H9 (cell line): ENCODE data around the gene SEMA5A. TPM values are rescaled to one million over a fixed set of nuclear protein-coding genes. Genes with fewer than 3 reads are reported as not detected.

Experiments
- DNase-seq: peaks from one replicate; pipeline ENCODE4 v3.0.0-alpha.2; 2017
- H2AFZ ChIP-seq: one replicate; pipeline ENCODE4 v1.6.1; 2013; ENCODE audit warnings: mild to moderate bottlenecking, low read length, control low read depth, moderate library complexity
- H2AK5ac ChIP-seq: 2 replicates; pipeline ENCODE4 v1.6.1; 2013; ENCODE audit warnings: low read length, control low read depth, mixed read lengths; ENCODE audit not compliant: insufficient read length
- H2BK120ac ChIP-seq: one replicate; pipeline ENCODE4 v1.6.1; 2013; ENCODE audit warnings: low read depth, mild to moderate bottlenecking, low read length, control low read depth, inconsistent platforms; ENCODE audit not compliant: poor library complexity, severe bottlenecking
- H2BK12ac ChIP-seq: 2 replicates; pipeline ENCODE4 v1.6.1; 2013; ENCODE audit warnings: low read length, control low read depth, mixed read lengths, low read depth; ENCODE audit not compliant: insufficient read length
- H2BK15ac ChIP-seq: 2 replicates; pipeline ENCODE4 v1.6.1; 2013; ENCODE audit warnings: low read depth, low read length, control low read depth
- H2BK20ac ChIP-seq: one replicate; pipeline ENCODE4 v1.6.1; 2013; ENCODE audit warnings: low read depth, mild to moderate bottlenecking, low read length, control low read depth, inconsistent platforms; ENCODE audit not compliant: poor library complexity, severe bottlenecking
- H2BK5ac ChIP-seq: 2 replicates; pipeline ENCODE4 v1.6.1; 2013; ENCODE audit warnings: low read length, control low read depth, mixed read lengths; ENCODE audit not compliant: insufficient read length
- H3K14ac ChIP-seq: 2 replicates; pipeline ENCODE4 v1.6.1; 2013; ENCODE audit warnings: low read length, control low read depth; ENCODE audit not compliant: insufficient read depth
- H3K18ac ChIP-seq: 2 replicates; pipeline ENCODE4 v1.6.1; 2013; ENCODE audit warnings: low read depth, mild to moderate bottlenecking, mixed read lengths, low read length, control low read depth; ENCODE audit not compliant: insufficient read length
- H3K23ac ChIP-seq: 2 replicates; pipeline ENCODE4 v1.6.1; 2013; ENCODE audit warnings: low read length, control low read depth, mixed read lengths, low read depth; ENCODE audit not compliant: insufficient read length
- H3K23me2 ChIP-seq: 2 replicates; pipeline ENCODE4 v1.6.1; 2013; ENCODE audit warnings: low read depth, mild to moderate bottlenecking, mixed read lengths, low read length, control low read depth; ENCODE audit not compliant: insufficient read length, poor library complexity, severe bottlenecking
- H3K27ac ChIP-seq: 2 replicates; pipeline ENCODE4 v1.5.1; 2013; ENCODE audit warnings: low read length, control low read depth, mixed read lengths, low read depth; ENCODE audit not compliant: insufficient read length
- H3K27me3 ChIP-seq: 2 replicates; pipeline ENCODE4 v1.6.1; 2013; ENCODE audit warnings: low read length, control low read depth, inconsistent platforms; ENCODE audit not compliant: insufficient read depth
- H3K4ac ChIP-seq: 2 replicates; pipeline ENCODE4 v1.6.1; 2013; ENCODE audit warnings: low read depth, mild to moderate bottlenecking, control low read depth, inconsistent platforms, low read length, moderate library complexity
- H3K4me1 ChIP-seq: 2 replicates; pipeline ENCODE4 v1.6.1; 2013; ENCODE audit warnings: low read length, control low read depth, inconsistent platforms; ENCODE audit not compliant: insufficient read depth
- H3K4me2 ChIP-seq: 2 replicates; pipeline ENCODE4 v1.6.1; 2013; ENCODE audit warnings: low read length, control low read depth, mixed read lengths; ENCODE audit not compliant: insufficient read length, insufficient read depth
- H3K56ac ChIP-seq: 2 replicates; pipeline ENCODE4 v1.6.1; 2013; ENCODE audit warnings: low read depth, mild to moderate bottlenecking, mixed read lengths, low read length, control low read depth; ENCODE audit not compliant: insufficient read length
- H3K79me1 ChIP-seq: 2 replicates; pipeline ENCODE4 v1.6.1; 2013; ENCODE audit warnings: low read depth, mild to moderate bottlenecking, moderate library complexity, low read length, control low read depth, inconsistent platforms; ENCODE audit not compliant: insufficient read depth, poor library complexity, severe bottlenecking
- H3K79me2 ChIP-seq: 2 replicates; pipeline ENCODE4 v1.6.1; 2013; ENCODE audit warnings: low read length, control low read depth, inconsistent platforms; ENCODE audit not compliant: insufficient read depth
- H3K9ac ChIP-seq: 2 replicates; pipeline ENCODE4 v1.6.1; 2013; ENCODE audit warnings: low read length, control low read depth, mixed read lengths; ENCODE audit not compliant: insufficient read length; ENCODE audit errors: extremely low read depth
- H3K9me3 ChIP-seq: one replicate; pipeline ENCODE4 v1.6.1; 2013; ENCODE audit warnings: low read depth, low read length, inconsistent platforms; ENCODE audit not compliant: control insufficient read depth
- H3T11ph ChIP-seq: one replicate; pipeline ENCODE4 v1.6.1; 2013; ENCODE audit warnings: mild to moderate bottlenecking, low read length, control low read depth, inconsistent platforms
- H4K20me1 ChIP-seq: one replicate; pipeline ENCODE4 v1.6.1; 2013; ENCODE audit not compliant: control insufficient read depth, insufficient read length, insufficient read depth
- H4K5ac ChIP-seq: 2 replicates; pipeline ENCODE4 v1.6.1; 2013; ENCODE audit warnings: low read depth, mild to moderate bottlenecking, mixed read lengths, low read length, control low read depth; ENCODE audit not compliant: insufficient read length
- H4K8ac ChIP-seq: replicated peaks from 2 replicates; pipeline ENCODE4 v1.6.1; 2013; ENCODE audit warnings: low read length, control low read depth, mixed read lengths, low read depth; ENCODE audit not compliant: insufficient read length
- H4K91ac ChIP-seq: 2 replicates; pipeline ENCODE4 v1.6.1; 2013; ENCODE audit warnings: low read depth, mild to moderate bottlenecking, moderate library complexity, mixed read lengths, low read length, control low read depth; ENCODE audit not compliant: insufficient read length
- H3K27ac Mint-ChIP-seq, 3 experiments: 2 replicates in 2 of 3; 3 replicates in 1 of 3; pipeline ENCODE4 v1.8.0; 2020 to 2021; ENCODE audit warnings: mixed read lengths in 3 of 3, mild to moderate bottlenecking in 1 of 3, moderate library complexity in 1 of 3
- H3K27me3 Mint-ChIP-seq: 2 replicates; pipeline ENCODE4 v1.8.0; 2021; ENCODE audit warnings: low read depth, mild to moderate bottlenecking, moderate library complexity, mixed read lengths
- H3K36me3 Mint-ChIP-seq, 3 experiments: 2 replicates in 2 of 3; 3 replicates in 1 of 3; pipeline ENCODE4 v1.8.0; 2020 to 2021; ENCODE audit warnings: low read depth in 3 of 3, mixed read lengths in 3 of 3; ENCODE audit not compliant: insufficient read depth in 1 of 3
- H3K4me1 Mint-ChIP-seq, 2 experiments: 2 replicates each; pipeline ENCODE4 v1.8.0; 2020; ENCODE audit warnings: mixed read lengths in 2 of 2
- H3K4me3 Mint-ChIP-seq, 2 experiments: 2 replicates in 1 of 2; 3 replicates in 1 of 2; pipeline ENCODE4 v1.8.0; 2020 to 2021; ENCODE audit warnings: mild to moderate bottlenecking in 2 of 2, mixed read lengths in 2 of 2, moderate library complexity in 1 of 2
- H3K9me3 Mint-ChIP-seq, 2 experiments: 2 replicates in 1 of 2; 3 replicates in 1 of 2; pipeline ENCODE4 v1.8.0; 2020; ENCODE audit warnings: mild to moderate bottlenecking in 2 of 2, mixed read lengths in 2 of 2, moderate library complexity in 1 of 2
- CTCF ChIP-seq: fragments of 200-600 bp; sonication (generic); conservative IDR thresholded peaks from 3 replicates; pipeline ENCODE4 v1.8.0; 2021; ENCODE audit warnings: antibody characterized with exemption, mild to moderate bottlenecking
- total RNA-seq: library from RNA; stranded (reverse); gene quantifications from 2 replicates; pipeline ENCODE4 v1.2.1, GENCODE V29; 2021

The SEMA5A gene
- total RNA-seq, 1 experiment from 2014 or later = 4.3 TPM

GRCh38 chr5:9381464-9381863 is 164.4 kb downstream of the SEMA5A start:
- Histone ChIP-seq H2AFZ (no peak overlapping the region), H3K23ac (no peak overlapping the region), H3K79me1 (no peaks in the 10 kb centered on the region), H2BK15ac (no peak overlapping the region), H2BK20ac (no peak overlapping the region), H3K4me1 (no peaks in the 10 kb centered on the region; the same call in 1 of the 2 replicates), H4K5ac (no peak overlapping the region), H4K91ac (no peak overlapping the region), H3K23me2 (no peaks in the 10 kb centered on the region), H3K27me3 (no peaks in the 10 kb centered on the region), H3T11ph (no peak overlapping the region), H3K4ac (no peak overlapping the region), H2BK5ac (no peak overlapping the region), H4K8ac (no peak overlapping the region), H3K79me2 (no peaks in the 10 kb centered on the region), H3K18ac (no peak overlapping the region), H3K27ac (no peak overlapping the region), H2AK5ac (no peak overlapping the region), H3K9me3 (no peaks in the 10 kb centered on the region), H4K20me1 (no peaks in the 10 kb centered on the region), H3K4me2 (no peak overlapping the region), H3K14ac (no peak overlapping the region), H3K56ac (no peak overlapping the region), H2BK120ac (no peak overlapping the region), H2BK12ac (no peak overlapping the region), H3K9ac (no peak overlapping the region)
- 0 out of 7 replicates have a peak, but pooled peaks cover 0 to 2% (median 0%) of the 10 kb centered on the region in 3 experiments for H3K36me3 Mint-ChIP-seq
- no peak overlapping the region for H3K27ac Mint-ChIP-seq
- H3K4me1 Mint-ChIP-seq = no peaks in the 10 kb centered on the region
- no peak for DNase-seq
- TF ChIP-seq CTCF = no peak
- no peaks in the 10 kb centered on the region for H3K27me3 Mint-ChIP-seq
- no peak overlapping the region for H3K4me3 Mint-ChIP-seq
- H3K9me3 Mint-ChIP-seq = no peaks in the 10 kb centered on the region
